DOHH2 (cell line): ENCODE data around the gene CEMIP2.
"Not testable (repeated sequence)": the region's sequence is repeated elsewhere in the genome, so short reads cannot be mapped to it uniquely, and the experiment has no call there.

Source experiments
- H3F3A ChIP-seq: fragments of 200-600 bp; sonication (generic), shearing (Covaris generic); 2 replicates; pipeline ENCODE4 v1.6.0; 2016; ENCODE audit warnings: antibody characterized with exemption, mild to moderate bottlenecking; ENCODE audit not compliant: control insufficient read depth, insufficient read depth
- H3K27ac ChIP-seq: fragments of 200-600 bp; sonication (generic); 2 replicates; pipeline ENCODE4 v1.5.1; 2014; ENCODE audit warnings: low read depth, mild to moderate bottlenecking, low read length, moderate library complexity
- H3K27me3 ChIP-seq: fragments of 200-600 bp; sonication (generic); 2 replicates; pipeline ENCODE4 v1.6.1; 2014; ENCODE audit warnings: mild to moderate bottlenecking, low read length, mixed read lengths; ENCODE audit not compliant: control insufficient read depth
- H3K36me3 ChIP-seq: fragments of 200-600 bp; sonication (generic); 2 replicates; pipeline ENCODE4 v1.6.1; 2014; ENCODE audit warnings: mild to moderate bottlenecking, low read length, moderate library complexity, mixed read lengths; ENCODE audit not compliant: control insufficient read depth
- H3K4me1 ChIP-seq: fragments of 200-600 bp; sonication (generic); 2 replicates; pipeline ENCODE4 v1.6.1; 2014; ENCODE audit warnings: mild to moderate bottlenecking, low read length, mixed read lengths; ENCODE audit not compliant: control insufficient read depth
- H3K4me2 ChIP-seq: fragments of 200-600 bp; sonication (generic); 2 replicates; pipeline ENCODE4 v1.6.0; 2014; ENCODE audit warnings: mild to moderate bottlenecking, low read length, moderate library complexity
- H3K4me3 ChIP-seq: fragments of 200-600 bp; sonication (generic); 2 replicates; pipeline ENCODE4 v1.5.1; 2014; ENCODE audit warnings: mild to moderate bottlenecking, low read length, mixed read lengths
- H3K79me2 ChIP-seq: fragments of 200-600 bp; sonication (generic); 2 replicates; pipeline ENCODE4 v1.6.1; 2014; ENCODE audit warnings: mild to moderate bottlenecking, low read length, mixed read lengths; ENCODE audit not compliant: control insufficient read depth
- H3K9me2 ChIP-seq: fragments of 200-600 bp; sonication (generic); replicated peaks from 2 replicates; pipeline ENCODE4 v1.6.1; 2014; ENCODE audit warnings: mild to moderate bottlenecking, low read length, mixed read lengths; ENCODE audit not compliant: control insufficient read depth
- H3K9me3 ChIP-seq: fragments of 200-600 bp; sonication (generic); 2 replicates; pipeline ENCODE4 v1.6.1; 2014; ENCODE audit warnings: antibody characterized with exemption, low read length, mixed read lengths; ENCODE audit not compliant: control insufficient read depth, insufficient read depth
- H4K20me1 ChIP-seq: fragments of 200-600 bp; sonication (generic); 2 replicates; pipeline ENCODE4 v1.6.0; 2014; ENCODE audit warnings: low read depth, mild to moderate bottlenecking, antibody characterized with exemption, low read length, moderate library complexity; ENCODE audit not compliant: control insufficient read depth, insufficient read depth
- CTCF ChIP-seq: fragments of 200-600 bp; sonication (generic); IDR thresholded peaks from one replicate; pipeline ENCODE4 v1.5.1; 2014; ENCODE audit warnings: antibody characterized with exemption, mild to moderate bottlenecking, low read depth, low read length; ENCODE audit not compliant: poor library complexity, severe bottlenecking
- EZH2phosphoT487 ChIP-seq: fragments of 200-600 bp; sonication (generic); IDR thresholded peaks from 2 replicates; pipeline ENCODE4 v1.6.1; 2017; ENCODE audit warnings: borderline replicate concordance, mild to moderate bottlenecking, antibody characterized with exemption, low read length, moderate library complexity, mixed read lengths

The CEMIP2 gene

GRCh38 chr9:71662082-71662481, 106.2 kb downstream of the CEMIP2 start:
- H3K4me3 ChIP-seq = no peak overlapping the region
- H4K20me1 ChIP-seq = no peaks in the 10 kb centered on the region
- H3K79me2 ChIP-seq = no peaks in the 10 kb centered on the region
- TF ChIP-seq EZH2phosphoT487 = no peak
- no peak for TF ChIP-seq CTCF
- H3K27me3 ChIP-seq = peaks cover 16% of the 10 kb centered on the region
- H3K27ac ChIP-seq = no peak overlapping the region
- no peaks in the 10 kb centered on the region for H3K36me3 ChIP-seq
- no peak overlapping the region for H3K4me2 ChIP-seq
- no peaks in the 10 kb centered on the region for H3K9me3 ChIP-seq
- no peaks in the 10 kb centered on the region for H3K9me2 ChIP-seq
- no peaks in the 10 kb centered on the region for H3K4me1 ChIP-seq
- H3F3A ChIP-seq = no peaks in the 10 kb centered on the region

- not testable (repeated sequence) for H3K9me3 ChIP-seq, H3K27ac ChIP-seq, H3F3A ChIP-seq, H3K4me2 ChIP-seq, H3K79me2 ChIP-seq, H3K9me2 ChIP-seq, H3K27me3 ChIP-seq, H3K4me1 ChIP-seq, H3K4me3 ChIP-seq, H4K20me1 ChIP-seq, H3K36me3 ChIP-seq
Measured at GRCh38 chr9:71657276-71657675, 111.0 kb downstream of the CEMIP2 start.

GRCh38 chr9:71656496-71656895, 111.8 kb downstream of the CEMIP2 start:
- no peak for TF ChIP-seq EZH2phosphoT487
- TF ChIP-seq CTCF = no peak
- H3K4me3 ChIP-seq = no peak overlapping the region
- no peaks in the 10 kb centered on the region for H3K9me2 ChIP-seq
- no peaks in the 10 kb centered on the region for H3K79me2 ChIP-seq
- H3K4me2 ChIP-seq = no peak overlapping the region
- H3K27ac ChIP-seq = no peak overlapping the region
- peaks cover 3% of the 10 kb centered on the region; the same call in 1 of the 2 replicates for H3K27me3 ChIP-seq
- H3K4me1 ChIP-seq = no peaks in the 10 kb centered on the region
- no peaks in the 10 kb centered on the region for H3K36me3 ChIP-seq
- no peaks in the 10 kb centered on the region for H3K9me3 ChIP-seq
- no peaks in the 10 kb centered on the region for H4K20me1 ChIP-seq
- H3F3A ChIP-seq = no peaks in the 10 kb centered on the region

- no peaks in the 10 kb centered on the region for H3K9me2 ChIP-seq
- TF ChIP-seq CTCF = no peak
- TF ChIP-seq EZH2phosphoT487 = no peak
- H3K79me2 ChIP-seq = no peaks in the 10 kb centered on the region
- H3K4me1 ChIP-seq = no peaks in the 10 kb centered on the region
- peaks cover 3% of the 10 kb centered on the region; the same call in 1 of the 2 replicates for H3K27me3 ChIP-seq
- H3K27ac ChIP-seq = no peak overlapping the region
- H3K9me3 ChIP-seq = no peaks in the 10 kb centered on the region
- H3K36me3 ChIP-seq = no peaks in the 10 kb centered on the region
- H3K4me2 ChIP-seq = no peak overlapping the region
- H3K4me3 ChIP-seq = no peak overlapping the region
- no peaks in the 10 kb centered on the region for H3F3A ChIP-seq
- no peaks in the 10 kb centered on the region for H4K20me1 ChIP-seq
Measured at GRCh38 chr9:71655778-71656177, 112.5 kb downstream of the CEMIP2 start.
